ENCODE measurements around the gene SAT1.

GRCh38 chrX:23822841-23823240, 39.9 kb downstream of the SAT1 start:
- TF ChIP-seq POLR2A (IDR thresholded peaks at IDR 0.05) = no peak
- TF ChIP-seq, protein P1, sequence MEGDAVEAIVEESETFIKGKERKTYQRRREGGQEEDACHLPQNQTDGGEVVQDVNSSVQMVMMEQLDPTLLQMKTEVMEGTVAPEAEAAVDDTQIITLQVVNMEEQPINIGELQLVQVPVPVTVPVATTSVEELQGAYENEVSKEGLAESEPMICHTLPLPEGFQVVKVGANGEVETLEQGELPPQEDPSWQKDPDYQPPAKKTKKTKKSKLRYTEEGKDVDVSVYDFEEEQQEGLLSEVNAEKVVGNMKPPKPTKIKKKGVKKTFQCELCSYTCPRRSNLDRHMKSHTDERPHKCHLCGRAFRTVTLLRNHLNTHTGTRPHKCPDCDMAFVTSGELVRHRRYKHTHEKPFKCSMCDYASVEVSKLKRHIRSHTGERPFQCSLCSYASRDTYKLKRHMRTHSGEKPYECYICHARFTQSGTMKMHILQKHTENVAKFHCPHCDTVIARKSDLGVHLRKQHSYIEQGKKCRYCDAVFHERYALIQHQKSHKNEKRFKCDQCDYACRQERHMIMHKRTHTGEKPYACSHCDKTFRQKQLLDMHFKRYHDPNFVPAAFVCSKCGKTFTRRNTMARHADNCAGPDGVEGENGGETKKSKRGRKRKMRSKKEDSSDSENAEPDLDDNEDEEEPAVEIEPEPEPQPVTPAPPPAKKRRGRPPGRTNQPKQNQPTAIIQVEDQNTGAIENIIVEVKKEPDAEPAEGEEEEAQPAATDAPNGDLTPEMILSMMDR (IDR thresholded peaks at IDR 0.05) = no peak

Data from body of pancreas (tissue), 4 donors.